BJ (cell line): ENCODE results near the gene AXIN1. TPM values are rescaled to one million over a fixed set of nuclear protein-coding genes. Genes with fewer than 3 reads are reported as not detected.

ENCODE experiments used
- CTCF ChIA-PET: fragments of 350-600 bp; formaldehyde crosslinking; extraction: SDS; loops from one replicate; lab custom pipeline; 2021; ENCODE audit warnings: antibody characterized with exemption, inconsistent platforms; lab: Yijun Ruan, JAX
- POLR2A ChIA-PET: fragments of 300-600 bp; sonication (Branson Sonifier 250); formaldehyde crosslinking; extraction: SDS; loops from one replicate; lab custom pipeline; 2021; ENCODE audit warnings: antibody characterized with exemption; lab: Charles Lee
- DNase-seq: peaks from one replicate; pipeline ENCODE4 v3.0.0-alpha.2; 2011; ENCODE audit warnings: low read depth
- H3K27me3 ChIP-seq: 2 replicates; pipeline ENCODE4 v1.6.0; 2011; ENCODE audit warnings: low read length; ENCODE audit not compliant: control insufficient read depth, insufficient read depth
- H3K36me3 ChIP-seq: 2 replicates; pipeline ENCODE4 v1.5.1; 2011; ENCODE audit warnings: low read length; ENCODE audit not compliant: control insufficient read depth, insufficient read depth
- H3K4me3 ChIP-seq: 2 replicates; pipeline ENCODE4 v1.5.1; 2011; ENCODE audit warnings: low read depth, mild to moderate bottlenecking, control low read depth, low read length
- polyA plus RNA-seq: library from polyadenylated mRNA; depleted of rRNA; stranded (reverse); fragments of >200 nt; gene quantifications from 2 replicates; pipeline ENCODE4 v1.2.3, GENCODE V29; 2011
- TF ChIP-seq, protein P1 (sequence below): IDR thresholded peaks from 2 replicates; pipeline ENCODE4 v1.5.1; 2011; ENCODE audit warnings: low read depth, mild to moderate bottlenecking, control low read depth, inconsistent platforms, low read length, moderate library complexity; ENCODE audit not compliant: insufficient read depth

Gene AXIN1
- polyA plus RNA-seq, 1 experiment = 4.3 TPM

DNA sequence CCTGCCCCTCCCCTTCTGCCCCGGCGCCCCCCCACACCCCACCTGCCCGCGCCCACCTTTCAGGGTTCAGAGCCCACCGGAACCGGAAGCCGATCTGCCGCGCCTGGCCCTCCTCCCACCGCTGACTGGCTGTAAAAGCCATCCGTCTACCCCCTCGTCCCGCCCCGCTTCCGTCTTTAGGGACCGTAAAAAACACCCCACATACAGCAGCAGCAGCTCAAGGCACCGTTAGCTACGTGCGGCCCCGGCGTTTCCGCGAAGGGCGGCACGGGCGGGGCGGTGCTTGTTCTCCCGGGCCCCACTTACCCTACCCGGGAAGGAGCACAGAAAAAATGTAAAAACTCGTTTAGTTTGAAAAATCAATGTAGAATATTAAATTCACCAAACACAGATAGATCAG lies 17.9 kb upstream of the AXIN1 start, which contains the start of gene MRPL28:
TSS of gene MRPL28 (minus strand) at position 96 of the 400 bp plus-strand sequence. CDS start 320 bp downstream, outside the sequence.
- DNase-seq = peak; percentile 71
- ChIA-PET POLR2A (no interaction called here), CTCF (interaction anchor here (1.0 to 1.9 kb wide), 3 partner anchors 8 to 27 kb away, joined by 3 to 10 read pairs (median 4); no protein-coding TSS in a partner anchor)
- TF ChIP-seq, protein P1, sequence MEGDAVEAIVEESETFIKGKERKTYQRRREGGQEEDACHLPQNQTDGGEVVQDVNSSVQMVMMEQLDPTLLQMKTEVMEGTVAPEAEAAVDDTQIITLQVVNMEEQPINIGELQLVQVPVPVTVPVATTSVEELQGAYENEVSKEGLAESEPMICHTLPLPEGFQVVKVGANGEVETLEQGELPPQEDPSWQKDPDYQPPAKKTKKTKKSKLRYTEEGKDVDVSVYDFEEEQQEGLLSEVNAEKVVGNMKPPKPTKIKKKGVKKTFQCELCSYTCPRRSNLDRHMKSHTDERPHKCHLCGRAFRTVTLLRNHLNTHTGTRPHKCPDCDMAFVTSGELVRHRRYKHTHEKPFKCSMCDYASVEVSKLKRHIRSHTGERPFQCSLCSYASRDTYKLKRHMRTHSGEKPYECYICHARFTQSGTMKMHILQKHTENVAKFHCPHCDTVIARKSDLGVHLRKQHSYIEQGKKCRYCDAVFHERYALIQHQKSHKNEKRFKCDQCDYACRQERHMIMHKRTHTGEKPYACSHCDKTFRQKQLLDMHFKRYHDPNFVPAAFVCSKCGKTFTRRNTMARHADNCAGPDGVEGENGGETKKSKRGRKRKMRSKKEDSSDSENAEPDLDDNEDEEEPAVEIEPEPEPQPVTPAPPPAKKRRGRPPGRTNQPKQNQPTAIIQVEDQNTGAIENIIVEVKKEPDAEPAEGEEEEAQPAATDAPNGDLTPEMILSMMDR = no peak
- H3K27me3 ChIP-seq = no peaks in the 10 kb centered on the region
- peak within 1 kb of the TSS; percentile 42 for H3K4me3 ChIP-seq
- H3K36me3 ChIP-seq = peaks cover 42% of the 10 kb centered on the region

DNA sequence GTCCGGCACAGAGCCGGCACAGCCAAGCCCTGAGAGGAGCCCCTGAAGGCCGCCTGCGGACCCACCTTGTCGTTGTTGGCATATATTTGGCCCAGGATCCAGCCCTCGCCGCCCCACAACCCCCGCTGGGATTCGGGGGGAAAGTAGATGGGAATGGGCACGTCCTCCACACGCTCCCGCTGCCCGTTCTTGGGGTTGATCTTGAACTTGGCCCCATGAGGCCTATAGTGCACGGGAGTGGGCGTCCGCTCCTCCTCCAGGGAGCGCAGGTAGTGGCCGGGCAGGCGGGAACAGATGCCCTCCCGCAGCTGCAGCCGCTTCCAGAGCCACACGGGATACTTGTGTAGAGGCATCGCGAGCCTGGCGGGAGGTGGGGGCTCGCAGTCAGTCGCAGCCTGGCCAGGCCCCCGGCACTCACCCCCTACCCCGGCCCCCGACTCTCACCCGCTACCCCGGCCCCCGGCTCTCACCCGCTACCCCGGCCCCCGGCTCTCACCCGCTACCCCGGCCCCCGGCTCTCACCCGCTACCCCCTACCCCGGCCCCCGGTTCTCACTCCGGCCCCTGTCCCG lies 17.4 kb upstream of the AXIN1 start:
- Histone ChIP-seq H3K36me3 (peaks cover 38% of the 10 kb centered on the region), H3K4me3 (peak overlapping the region; percentile 42), H3K27me3 (no peaks in the 10 kb centered on the region)
- CTCF ChIA-PET = interaction anchor here (1.0 to 1.9 kb wide), 2 partner anchors 8 to 28 kb away, joined by 3 to 10 read pairs; no protein-coding TSS in a partner anchor
- TF ChIP-seq, protein P1 = no peak
- DNase-seq = no peak
- POLR2A ChIA-PET = no interaction called here

DNA sequence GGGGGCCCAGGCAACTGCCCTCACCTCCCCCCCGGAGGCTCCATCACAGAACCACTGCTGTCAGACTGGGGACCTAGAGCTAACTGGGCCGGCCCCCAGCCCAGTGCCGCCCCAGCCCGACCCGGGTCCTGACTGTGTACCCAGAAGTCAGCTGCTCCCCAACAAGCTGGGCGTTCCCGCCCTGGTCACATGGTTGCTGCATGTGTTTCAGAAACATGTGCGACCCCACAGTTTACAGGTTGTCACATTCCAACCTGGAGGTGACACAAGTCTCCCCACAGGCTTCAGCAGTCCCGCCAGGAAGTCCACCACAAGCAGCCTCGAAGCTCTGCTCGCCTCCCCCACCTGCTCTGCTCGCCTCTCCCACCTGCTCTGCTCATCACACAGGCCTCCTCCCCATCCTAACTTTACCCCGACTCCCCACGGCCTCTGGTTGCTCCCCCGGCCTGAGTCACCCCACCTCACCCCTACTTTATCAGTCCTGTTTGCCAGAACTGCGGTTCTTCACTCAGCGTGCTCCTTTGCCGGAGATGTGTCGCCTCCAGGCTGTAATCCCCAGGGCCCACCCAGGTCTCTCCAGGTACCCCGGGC lies 16.8 kb upstream of the AXIN1 start:
- TF ChIP-seq, protein P1 = no peak
- Histone ChIP-seq H3K4me3 (peak overlapping the region; percentile 42), H3K27me3 (no peaks in the 10 kb centered on the region), H3K36me3 (peaks cover 34% of the 10 kb centered on the region)
- CTCF ChIA-PET = no interaction called here
- no peak for DNase-seq
- POLR2A ChIA-PET = no interaction called here

DNA sequence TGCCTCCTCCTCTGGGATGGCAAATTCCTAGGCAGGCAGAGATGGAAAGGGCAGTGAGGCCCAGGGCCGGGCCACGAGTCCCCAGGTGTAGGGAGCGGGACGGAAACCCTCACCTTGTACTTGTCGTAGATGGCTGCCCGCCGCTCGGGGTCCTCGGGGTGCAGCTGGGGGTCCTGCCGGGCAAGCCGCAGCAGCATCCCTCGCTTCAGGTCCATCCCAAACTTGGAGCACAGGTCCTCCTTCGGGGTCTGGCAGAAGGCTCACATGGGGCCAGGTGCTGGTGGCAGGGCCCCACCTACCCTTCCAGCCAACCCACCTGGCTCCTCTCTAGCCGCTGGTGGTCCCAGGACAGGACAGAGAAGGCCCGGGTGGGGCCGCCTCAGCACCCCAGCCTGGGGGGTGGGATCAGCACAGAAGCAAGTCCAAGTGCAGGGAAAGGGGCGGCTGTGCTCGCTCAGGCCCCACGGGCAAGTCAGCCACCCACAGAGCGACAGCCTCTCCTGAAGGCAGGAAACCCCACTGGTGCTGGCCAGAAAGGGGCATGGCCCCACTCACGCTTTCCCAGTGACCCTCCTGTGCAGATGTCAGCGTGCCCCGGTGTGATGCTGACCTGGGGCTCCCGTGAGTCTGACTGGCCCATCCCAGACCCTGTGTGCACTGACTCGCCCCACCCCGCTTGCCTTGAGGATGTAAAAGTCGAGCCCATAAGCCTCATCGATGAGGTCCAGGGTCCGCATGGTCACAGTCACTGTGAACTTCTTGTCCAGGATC lies 16.1 kb upstream of the AXIN1 start:
- TF ChIP-seq, protein P1 = no peak
- H3K4me3 ChIP-seq = no peak overlapping the region
- DNase-seq = no peak
- H3K27me3 ChIP-seq = no peaks in the 10 kb centered on the region
- CTCF ChIA-PET = no interaction called here
- H3K36me3 ChIP-seq = peaks cover 31% of the 10 kb centered on the region
- POLR2A ChIA-PET = no interaction called here

DNA sequence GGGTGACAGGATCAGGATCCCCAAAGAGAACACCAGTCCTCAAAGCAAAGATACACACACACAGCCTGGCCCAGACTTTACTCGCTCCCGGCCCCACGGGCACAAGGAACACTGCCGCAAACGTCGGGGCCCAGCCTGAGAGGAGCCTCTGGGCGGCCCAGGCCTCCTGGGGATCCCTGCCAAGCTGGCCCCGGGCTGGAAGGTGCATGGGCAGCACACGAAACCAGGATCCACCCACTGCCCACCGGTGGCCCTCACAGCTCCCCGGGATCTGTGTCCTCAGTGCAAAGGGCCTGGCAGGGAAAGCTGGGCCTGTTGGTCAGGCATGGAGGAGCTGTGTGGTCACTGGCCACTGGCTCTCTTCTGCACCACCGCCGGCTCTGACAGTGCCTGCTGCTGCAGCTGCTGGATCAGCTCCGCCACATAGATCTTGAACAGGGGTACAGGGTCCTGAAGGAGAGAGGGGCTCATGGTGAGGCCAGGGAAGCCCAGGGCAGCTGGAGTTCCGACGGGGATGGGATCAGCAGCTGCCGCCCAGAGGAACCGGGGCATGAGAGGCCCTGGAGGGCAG lies 14.9 kb upstream of the AXIN1 start:
- DNase-seq = no peak
- TF ChIP-seq, protein P1 = no peak
- H3K36me3 ChIP-seq = peaks cover 28% of the 10 kb centered on the region
- ChIA-PET CTCF (no interaction called here), POLR2A (no interaction called here)
- H3K4me3 ChIP-seq = no peak overlapping the region
- no peaks in the 10 kb centered on the region for H3K27me3 ChIP-seq
